Gastroesophageal sphincter (tissue), 3 donors: ENCODE data around the gene IL11RA.

ENCODE experiments used
- POLR2A ChIP-seq, 2 donors: fragments of 450-650 bp; IDR thresholded peaks; one replicate each; pipeline ENCODE4 v1.6.1; 2017; ENCODE audit warnings: antibody characterized with exemption in 2 of 2, mild to moderate bottlenecking in 2 of 2, moderate library complexity in 1 of 2
- TF ChIP-seq, protein P1 (sequence below), 4 experiments: fragments of 200-600 bp in 2 of 4; fragments of 450-650 bp in 2 of 4; sonication (generic) in 1 of 4; IDR thresholded peaks; one replicate each; pipeline ENCODE4 v1.5.1; 2017 to 2019; ENCODE audit warnings: antibody characterized with exemption in 4 of 4, mild to moderate bottlenecking in 2 of 4, moderate library complexity in 2 of 4

- TF ChIP-seq POLR2A (IDR thresholded peaks at IDR 0.05), result no peak
- TF ChIP-seq, protein P1, sequence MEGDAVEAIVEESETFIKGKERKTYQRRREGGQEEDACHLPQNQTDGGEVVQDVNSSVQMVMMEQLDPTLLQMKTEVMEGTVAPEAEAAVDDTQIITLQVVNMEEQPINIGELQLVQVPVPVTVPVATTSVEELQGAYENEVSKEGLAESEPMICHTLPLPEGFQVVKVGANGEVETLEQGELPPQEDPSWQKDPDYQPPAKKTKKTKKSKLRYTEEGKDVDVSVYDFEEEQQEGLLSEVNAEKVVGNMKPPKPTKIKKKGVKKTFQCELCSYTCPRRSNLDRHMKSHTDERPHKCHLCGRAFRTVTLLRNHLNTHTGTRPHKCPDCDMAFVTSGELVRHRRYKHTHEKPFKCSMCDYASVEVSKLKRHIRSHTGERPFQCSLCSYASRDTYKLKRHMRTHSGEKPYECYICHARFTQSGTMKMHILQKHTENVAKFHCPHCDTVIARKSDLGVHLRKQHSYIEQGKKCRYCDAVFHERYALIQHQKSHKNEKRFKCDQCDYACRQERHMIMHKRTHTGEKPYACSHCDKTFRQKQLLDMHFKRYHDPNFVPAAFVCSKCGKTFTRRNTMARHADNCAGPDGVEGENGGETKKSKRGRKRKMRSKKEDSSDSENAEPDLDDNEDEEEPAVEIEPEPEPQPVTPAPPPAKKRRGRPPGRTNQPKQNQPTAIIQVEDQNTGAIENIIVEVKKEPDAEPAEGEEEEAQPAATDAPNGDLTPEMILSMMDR (IDR thresholded peaks at IDR 0.05), result no peak
These were observed 36.9 kb upstream of the IL11RA start for GRCh38 chr9:34615132-34615531.
